H9 (cell line): ENCODE data around the gene REG4. TPM values are rescaled to one million over a fixed set of nuclear protein-coding genes. Genes with fewer than 3 reads are reported as not detected.

Source experiments
- DNase-seq: peaks from one replicate; pipeline ENCODE4 v3.0.0-alpha.2; 2017
- H2AFZ ChIP-seq: one replicate; pipeline ENCODE4 v1.6.1; 2013; ENCODE audit warnings: mild to moderate bottlenecking, low read length, control low read depth, moderate library complexity
- H2AK5ac ChIP-seq: 2 replicates; pipeline ENCODE4 v1.6.1; 2013; ENCODE audit warnings: low read length, control low read depth, mixed read lengths; ENCODE audit not compliant: insufficient read length
- H2BK120ac ChIP-seq: one replicate; pipeline ENCODE4 v1.6.1; 2013; ENCODE audit warnings: low read depth, mild to moderate bottlenecking, low read length, control low read depth, inconsistent platforms; ENCODE audit not compliant: poor library complexity, severe bottlenecking
- H2BK12ac ChIP-seq: 2 replicates; pipeline ENCODE4 v1.6.1; 2013; ENCODE audit warnings: low read length, control low read depth, mixed read lengths, low read depth; ENCODE audit not compliant: insufficient read length
- H2BK15ac ChIP-seq: 2 replicates; pipeline ENCODE4 v1.6.1; 2013; ENCODE audit warnings: low read depth, low read length, control low read depth
- H2BK20ac ChIP-seq: one replicate; pipeline ENCODE4 v1.6.1; 2013; ENCODE audit warnings: low read depth, mild to moderate bottlenecking, low read length, control low read depth, inconsistent platforms; ENCODE audit not compliant: poor library complexity, severe bottlenecking
- H2BK5ac ChIP-seq: 2 replicates; pipeline ENCODE4 v1.6.1; 2013; ENCODE audit warnings: low read length, control low read depth, mixed read lengths; ENCODE audit not compliant: insufficient read length
- H3K14ac ChIP-seq: 2 replicates; pipeline ENCODE4 v1.6.1; 2013; ENCODE audit warnings: low read length, control low read depth; ENCODE audit not compliant: insufficient read depth
- H3K18ac ChIP-seq: 2 replicates; pipeline ENCODE4 v1.6.1; 2013; ENCODE audit warnings: low read depth, mild to moderate bottlenecking, mixed read lengths, low read length, control low read depth; ENCODE audit not compliant: insufficient read length
- H3K23ac ChIP-seq: 2 replicates; pipeline ENCODE4 v1.6.1; 2013; ENCODE audit warnings: low read length, control low read depth, mixed read lengths, low read depth; ENCODE audit not compliant: insufficient read length
- H3K23me2 ChIP-seq: 2 replicates; pipeline ENCODE4 v1.6.1; 2013; ENCODE audit warnings: low read depth, mild to moderate bottlenecking, mixed read lengths, low read length, control low read depth; ENCODE audit not compliant: insufficient read length, poor library complexity, severe bottlenecking
- H3K27ac ChIP-seq: 2 replicates; pipeline ENCODE4 v1.5.1; 2013; ENCODE audit warnings: low read length, control low read depth, mixed read lengths, low read depth; ENCODE audit not compliant: insufficient read length
- H3K27me3 ChIP-seq: 2 replicates; pipeline ENCODE4 v1.6.1; 2013; ENCODE audit warnings: low read length, control low read depth, inconsistent platforms; ENCODE audit not compliant: insufficient read depth
- H3K4ac ChIP-seq: 2 replicates; pipeline ENCODE4 v1.6.1; 2013; ENCODE audit warnings: low read depth, mild to moderate bottlenecking, control low read depth, inconsistent platforms, low read length, moderate library complexity
- H3K4me1 ChIP-seq: 2 replicates; pipeline ENCODE4 v1.6.1; 2013; ENCODE audit warnings: low read length, control low read depth, inconsistent platforms; ENCODE audit not compliant: insufficient read depth
- H3K4me2 ChIP-seq: 2 replicates; pipeline ENCODE4 v1.6.1; 2013; ENCODE audit warnings: low read length, control low read depth, mixed read lengths; ENCODE audit not compliant: insufficient read length, insufficient read depth
- H3K56ac ChIP-seq: 2 replicates; pipeline ENCODE4 v1.6.1; 2013; ENCODE audit warnings: low read depth, mild to moderate bottlenecking, mixed read lengths, low read length, control low read depth; ENCODE audit not compliant: insufficient read length
- H3K79me1 ChIP-seq: 2 replicates; pipeline ENCODE4 v1.6.1; 2013; ENCODE audit warnings: low read depth, mild to moderate bottlenecking, moderate library complexity, low read length, control low read depth, inconsistent platforms; ENCODE audit not compliant: insufficient read depth, poor library complexity, severe bottlenecking
- H3K79me2 ChIP-seq: 2 replicates; pipeline ENCODE4 v1.6.1; 2013; ENCODE audit warnings: low read length, control low read depth, inconsistent platforms; ENCODE audit not compliant: insufficient read depth
- H3K9ac ChIP-seq: 2 replicates; pipeline ENCODE4 v1.6.1; 2013; ENCODE audit warnings: low read length, control low read depth, mixed read lengths; ENCODE audit not compliant: insufficient read length; ENCODE audit errors: extremely low read depth
- H3K9me3 ChIP-seq: one replicate; pipeline ENCODE4 v1.6.1; 2013; ENCODE audit warnings: low read depth, low read length, inconsistent platforms; ENCODE audit not compliant: control insufficient read depth
- H3T11ph ChIP-seq: one replicate; pipeline ENCODE4 v1.6.1; 2013; ENCODE audit warnings: mild to moderate bottlenecking, low read length, control low read depth, inconsistent platforms
- H4K20me1 ChIP-seq: one replicate; pipeline ENCODE4 v1.6.1; 2013; ENCODE audit not compliant: control insufficient read depth, insufficient read length, insufficient read depth
- H4K5ac ChIP-seq: 2 replicates; pipeline ENCODE4 v1.6.1; 2013; ENCODE audit warnings: low read depth, mild to moderate bottlenecking, mixed read lengths, low read length, control low read depth; ENCODE audit not compliant: insufficient read length
- H4K8ac ChIP-seq: replicated peaks from 2 replicates; pipeline ENCODE4 v1.6.1; 2013; ENCODE audit warnings: low read length, control low read depth, mixed read lengths, low read depth; ENCODE audit not compliant: insufficient read length
- H4K91ac ChIP-seq: 2 replicates; pipeline ENCODE4 v1.6.1; 2013; ENCODE audit warnings: low read depth, mild to moderate bottlenecking, moderate library complexity, mixed read lengths, low read length, control low read depth; ENCODE audit not compliant: insufficient read length
- H3K27ac Mint-ChIP-seq, 3 experiments: 2 replicates in 2 of 3; 3 replicates in 1 of 3; pipeline ENCODE4 v1.8.0; 2020 to 2021; ENCODE audit warnings: mixed read lengths in 3 of 3, mild to moderate bottlenecking in 1 of 3, moderate library complexity in 1 of 3
- H3K27me3 Mint-ChIP-seq: 2 replicates; pipeline ENCODE4 v1.8.0; 2021; ENCODE audit warnings: low read depth, mild to moderate bottlenecking, moderate library complexity, mixed read lengths
- H3K36me3 Mint-ChIP-seq, 3 experiments: 2 replicates in 2 of 3; 3 replicates in 1 of 3; pipeline ENCODE4 v1.8.0; 2020 to 2021; ENCODE audit warnings: low read depth in 3 of 3, mixed read lengths in 3 of 3; ENCODE audit not compliant: insufficient read depth in 1 of 3
- H3K4me1 Mint-ChIP-seq, 2 experiments: 2 replicates each; pipeline ENCODE4 v1.8.0; 2020; ENCODE audit warnings: mixed read lengths in 2 of 2
- H3K4me3 Mint-ChIP-seq, 2 experiments: 2 replicates in 1 of 2; 3 replicates in 1 of 2; pipeline ENCODE4 v1.8.0; 2020 to 2021; ENCODE audit warnings: mild to moderate bottlenecking in 2 of 2, mixed read lengths in 2 of 2, moderate library complexity in 1 of 2
- H3K9me3 Mint-ChIP-seq, 2 experiments: 2 replicates in 1 of 2; 3 replicates in 1 of 2; pipeline ENCODE4 v1.8.0; 2020; ENCODE audit warnings: mild to moderate bottlenecking in 2 of 2, mixed read lengths in 2 of 2, moderate library complexity in 1 of 2
- WGBS: extraction: QIAGEN DNeasy Blood & Tissue Kit; methylation state at CpG from one replicate; pipeline ENCODE4 v1.1.7; 2013; ENCODE audit warnings: missing lambda C conversion rate, low lambda C conversion rate, mixed read lengths; ENCODE audit not compliant: insufficient read length; ENCODE audit errors: extremely low coverage; 5-methylcytosine and 5-hydroxymethylcytosine counted together
- total RNA-seq: library from RNA; stranded (reverse); gene quantifications from 2 replicates; pipeline ENCODE4 v1.2.1, GENCODE V29; 2021
- TF ChIP-seq, protein P1 (sequence below): fragments of 200-600 bp; sonication (generic); conservative IDR thresholded peaks from 3 replicates; pipeline ENCODE4 v1.8.0; 2021; ENCODE audit warnings: antibody characterized with exemption, mild to moderate bottlenecking

REG4 gene
- total RNA-seq, 1 experiment from 2014 or later = not detected

DNA sequence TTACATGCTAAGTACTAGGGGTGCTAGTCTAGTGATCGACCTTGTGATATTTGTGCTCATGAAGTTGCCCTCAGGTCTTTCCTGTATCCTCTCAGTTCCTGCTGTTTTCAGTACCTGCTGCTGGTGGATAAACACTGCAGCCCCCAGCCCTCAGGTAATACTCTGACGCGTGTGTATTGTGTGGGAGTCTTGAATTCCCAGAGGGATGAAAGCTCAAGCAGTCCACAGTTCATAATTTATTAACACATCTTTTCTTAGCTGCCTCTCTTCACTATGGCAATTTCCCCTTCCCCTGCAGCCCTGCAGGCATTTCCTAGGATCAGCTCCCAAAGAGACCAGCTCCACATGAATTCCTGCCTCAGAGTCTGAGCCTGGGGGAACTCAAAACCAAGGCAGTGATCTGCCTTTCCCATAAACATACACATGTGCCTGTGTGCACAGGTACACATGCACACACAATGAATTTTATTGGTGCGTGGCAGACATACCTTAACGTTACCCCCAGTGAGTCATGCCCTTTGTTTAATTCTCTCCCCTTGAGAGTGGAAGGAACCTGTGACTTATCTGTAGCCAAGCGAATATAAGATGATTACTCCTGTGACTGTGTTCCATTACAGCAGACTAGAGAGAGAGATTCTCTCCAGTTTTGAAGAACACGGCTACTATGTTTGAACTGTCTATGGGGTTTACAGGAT is 28.5 kb downstream of the REG4 start:
- Histone ChIP-seq H3K23me2 (no peaks in the 10 kb centered on the region), H3K4me1 (no peaks in the 10 kb centered on the region), H3K4ac (no peak overlapping the region), H3K23ac (no peak overlapping the region), H3K79me1 (no peaks in the 10 kb centered on the region), H2AFZ (no peak overlapping the region), H2BK20ac (no peak overlapping the region), H4K20me1 (no peaks in the 10 kb centered on the region), H3K27me3 (no peaks in the 10 kb centered on the region), H2BK120ac (no peak overlapping the region), H4K5ac (no peak overlapping the region), H3K27ac (no peak overlapping the region), H2AK5ac (no peak overlapping the region), H3K4me2 (no peak overlapping the region), H2BK12ac (no peak overlapping the region), H4K8ac (no peak overlapping the region), H3K9me3 (no peaks in the 10 kb centered on the region), H3T11ph (no peak overlapping the region), H3K18ac (no peak overlapping the region), H2BK15ac (no peak overlapping the region), H3K14ac (no peak overlapping the region), H2BK5ac (no peak overlapping the region), H3K56ac (no peak overlapping the region), H3K9ac (no peak overlapping the region), H3K79me2 (no peaks in the 10 kb centered on the region), H4K91ac (no peak overlapping the region)
- Mint-ChIP-seq H3K4me3 (no peak overlapping the region), H3K36me3 (no peaks in the 10 kb centered on the region), H3K27me3 (no peaks in the 10 kb centered on the region; the same call in 1 of the 2 replicates), H3K4me1 (peaks cover 0 to 7% of the 10 kb centered on the region in 2 experiments; a peak in 2 of 4 replicates), H3K9me3 (no peaks in the 10 kb centered on the region), H3K27ac (no peak overlapping the region)
- DNase-seq = no peak
- TF ChIP-seq, protein P1, sequence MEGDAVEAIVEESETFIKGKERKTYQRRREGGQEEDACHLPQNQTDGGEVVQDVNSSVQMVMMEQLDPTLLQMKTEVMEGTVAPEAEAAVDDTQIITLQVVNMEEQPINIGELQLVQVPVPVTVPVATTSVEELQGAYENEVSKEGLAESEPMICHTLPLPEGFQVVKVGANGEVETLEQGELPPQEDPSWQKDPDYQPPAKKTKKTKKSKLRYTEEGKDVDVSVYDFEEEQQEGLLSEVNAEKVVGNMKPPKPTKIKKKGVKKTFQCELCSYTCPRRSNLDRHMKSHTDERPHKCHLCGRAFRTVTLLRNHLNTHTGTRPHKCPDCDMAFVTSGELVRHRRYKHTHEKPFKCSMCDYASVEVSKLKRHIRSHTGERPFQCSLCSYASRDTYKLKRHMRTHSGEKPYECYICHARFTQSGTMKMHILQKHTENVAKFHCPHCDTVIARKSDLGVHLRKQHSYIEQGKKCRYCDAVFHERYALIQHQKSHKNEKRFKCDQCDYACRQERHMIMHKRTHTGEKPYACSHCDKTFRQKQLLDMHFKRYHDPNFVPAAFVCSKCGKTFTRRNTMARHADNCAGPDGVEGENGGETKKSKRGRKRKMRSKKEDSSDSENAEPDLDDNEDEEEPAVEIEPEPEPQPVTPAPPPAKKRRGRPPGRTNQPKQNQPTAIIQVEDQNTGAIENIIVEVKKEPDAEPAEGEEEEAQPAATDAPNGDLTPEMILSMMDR = no peak
- no CpG with 5 or more reads among the region's 7 CpGs for WGBS
